Nucleus accumbens (tissue), 56 donors: ENCODE results near the gene IMPDH2.

Experiments used
- DNase-seq, 56 donors: peaks; one replicate each; lab custom pipeline; 2025; lab: John Stamatoyannopoulos, UW

IMPDH2 gene

DNA sequence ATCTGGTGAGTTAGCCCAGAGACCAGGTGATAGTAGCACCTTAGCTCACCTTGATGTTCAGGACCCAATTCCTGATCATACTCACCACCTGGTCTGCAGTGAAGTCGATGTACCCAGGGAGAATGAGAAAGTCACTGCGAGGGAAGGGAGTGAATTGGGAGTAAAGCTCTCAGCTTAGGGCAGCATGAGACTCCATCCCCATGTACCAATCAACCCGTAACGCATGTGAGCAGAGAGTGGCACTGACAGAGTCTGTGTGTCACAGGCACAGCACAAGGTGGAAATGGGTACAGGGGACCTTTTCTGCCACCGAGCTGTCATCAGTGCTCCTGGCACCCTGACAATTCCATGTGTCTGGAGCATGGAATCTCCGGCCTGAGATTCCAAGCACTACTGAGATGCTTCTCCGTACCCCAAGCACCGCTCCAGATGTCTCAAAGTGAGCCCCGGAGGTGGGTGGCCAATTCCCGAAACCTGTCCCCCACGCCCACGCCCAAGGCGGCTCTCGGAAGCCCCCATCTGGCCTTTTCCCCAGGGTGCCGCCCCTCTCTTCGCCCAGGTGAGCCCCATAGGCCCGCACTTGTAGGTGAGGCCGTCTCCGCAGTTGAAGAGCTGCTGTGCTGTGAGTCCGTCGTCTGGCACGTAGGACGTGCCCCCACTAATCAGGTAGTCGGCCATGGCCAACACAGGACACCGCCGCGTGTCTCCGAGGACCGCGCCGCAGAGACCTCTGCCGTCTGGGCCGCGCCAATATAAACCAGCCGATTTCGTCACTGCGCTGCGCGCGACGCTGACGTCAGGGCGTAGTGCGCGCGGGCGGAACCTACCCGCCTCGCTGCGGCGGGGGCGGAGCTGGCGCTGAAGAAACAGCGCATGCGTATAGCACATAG is at the start of gene IMPDH2:
Gene IMPDH2 (minus strand): TSS at position 726 of the 890 bp plus-strand sequence. CDS start 48 bp downstream, at position 678.
- peak in 55 of 56 donors; percentile 69 to 97 (median 91) for DNase-seq

- no peak for DNase-seq
Observed at GRCh38 chr3:49076646-49077045, 47.4 kb upstream of the IMPDH2 start.

GRCh38 chr3:49076116-49076515 is 46.9 kb upstream of the IMPDH2 start:
- no peak for DNase-seq

- DNase-seq = no peak
Observed at GRCh38 chr3:49058011-49058410, 28.8 kb upstream of the IMPDH2 start.

GRCh38 chr3:49057268-49057667 is 28.1 kb upstream of the IMPDH2 start:
- no peak for DNase-seq

DNA sequence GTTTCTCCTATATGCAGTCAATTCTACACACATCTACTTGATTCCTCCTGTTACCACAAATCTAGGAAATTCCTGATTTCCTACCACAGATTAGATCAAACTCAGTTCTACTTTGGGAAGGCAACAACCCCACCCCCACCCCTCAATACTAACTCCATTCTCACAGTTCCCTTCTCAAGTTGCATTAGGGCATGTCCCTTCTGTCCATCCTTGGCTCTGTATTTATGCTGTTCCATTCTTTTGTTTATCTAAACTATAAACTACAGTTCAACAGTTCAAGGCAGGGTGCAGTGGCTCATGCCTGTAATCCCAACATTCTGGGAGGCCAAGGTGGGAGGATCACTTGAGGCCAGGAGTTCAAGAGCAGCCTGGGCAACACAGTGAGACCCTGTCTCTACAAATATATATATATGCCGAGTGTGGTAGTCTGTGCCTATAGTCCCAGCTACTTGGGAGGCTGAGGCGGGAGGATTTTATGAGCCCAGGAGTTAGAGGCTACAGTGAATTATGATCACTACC is 25.2 kb upstream of the IMPDH2 start:
- DNase-seq = no peak

- no peak for DNase-seq
Observed at GRCh38 chr3:49053543-49053942, 24.3 kb upstream of the IMPDH2 start.

- DNase-seq = no peak
Observed at GRCh38 chr3:49035281-49035680, 6.1 kb upstream of the IMPDH2 start.

- no peak for DNase-seq
Observed at GRCh38 chr3:49034650-49035049, 5.5 kb upstream of the IMPDH2 start.

DNA sequence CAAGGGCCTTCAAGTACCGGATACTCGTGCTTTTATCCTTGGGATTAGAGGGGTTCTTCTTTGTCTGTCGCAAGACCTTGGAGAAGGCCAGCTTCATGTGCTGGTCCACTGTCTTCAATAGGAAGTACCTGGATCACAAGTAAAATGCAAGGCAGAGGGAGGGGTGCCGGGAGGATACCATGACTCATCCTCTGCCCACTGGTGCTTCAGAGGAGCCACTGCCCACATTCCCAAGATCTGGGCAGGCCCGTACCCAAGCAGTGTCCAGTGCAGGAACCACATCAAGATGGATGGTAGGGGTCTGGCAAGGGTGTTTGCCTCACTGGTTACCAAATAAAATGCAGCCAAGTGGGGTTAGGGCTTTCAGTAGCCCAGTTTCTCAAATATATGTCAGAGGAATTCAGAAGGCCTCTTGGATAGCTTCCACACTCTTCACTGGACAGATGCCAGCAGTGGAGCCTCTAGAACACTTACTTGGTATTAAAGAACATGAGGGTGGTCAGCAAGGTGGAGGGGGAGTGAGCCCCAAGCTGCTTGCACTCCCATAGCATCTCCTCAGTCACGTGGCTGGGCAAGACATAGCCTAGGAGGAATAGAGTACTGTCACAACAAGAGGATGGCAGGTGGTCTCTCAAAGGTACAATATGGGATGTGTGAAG is 3.6 kb upstream of the IMPDH2 start:
- no peak for DNase-seq

- DNase-seq = no peak
Observed at GRCh38 chr3:49030321-49030720, 1.1 kb upstream of the IMPDH2 start.

- no peak for DNase-seq
Observed at GRCh38 chr3:49029563-49029884, 326 bp upstream of the IMPDH2 start.

DNA sequence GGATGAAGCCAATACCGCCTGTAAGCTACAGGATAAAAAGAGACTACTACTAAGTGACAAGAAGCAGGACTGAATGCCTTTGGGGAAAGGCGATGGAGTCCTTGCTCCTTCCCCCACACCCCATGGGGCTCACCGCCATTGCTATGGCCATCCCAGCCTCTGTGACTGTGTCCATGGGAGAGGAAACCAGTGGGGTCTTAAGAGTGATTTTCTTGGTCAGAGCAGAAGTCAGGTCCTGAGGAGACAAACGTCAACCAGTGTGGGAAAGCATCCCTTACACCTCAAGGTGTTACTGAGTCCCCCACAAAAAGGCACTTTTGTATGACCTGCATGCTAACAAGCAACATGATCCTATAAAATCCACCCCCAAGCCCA is 913 bp downstream of the IMPDH2 start:
- no peak for DNase-seq

DNA sequence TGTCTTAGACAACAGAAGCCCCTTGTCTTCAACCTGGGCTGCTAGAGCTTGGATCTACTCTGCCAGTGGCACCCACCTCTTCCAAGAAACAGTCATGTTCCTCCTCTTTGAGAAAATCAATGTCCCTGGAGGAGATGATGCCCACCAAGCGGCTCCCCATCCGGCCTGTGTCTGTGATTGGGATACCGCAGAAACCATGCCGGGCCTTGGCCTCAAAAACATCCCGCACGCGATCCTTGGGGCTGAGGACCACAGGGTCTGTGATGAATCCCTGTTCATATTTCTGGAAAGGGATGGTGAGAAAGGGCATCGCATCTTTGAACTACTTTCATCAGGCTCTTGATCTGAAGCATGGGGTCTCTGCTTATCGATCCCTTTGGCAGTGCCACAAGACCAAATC is 1.6 kb downstream of the IMPDH2 start:
- DNase-seq = no peak

- DNase-seq = no peak
Observed at GRCh38 chr3:49026536-49026935, 2.7 kb downstream of the IMPDH2 start.

DNA sequence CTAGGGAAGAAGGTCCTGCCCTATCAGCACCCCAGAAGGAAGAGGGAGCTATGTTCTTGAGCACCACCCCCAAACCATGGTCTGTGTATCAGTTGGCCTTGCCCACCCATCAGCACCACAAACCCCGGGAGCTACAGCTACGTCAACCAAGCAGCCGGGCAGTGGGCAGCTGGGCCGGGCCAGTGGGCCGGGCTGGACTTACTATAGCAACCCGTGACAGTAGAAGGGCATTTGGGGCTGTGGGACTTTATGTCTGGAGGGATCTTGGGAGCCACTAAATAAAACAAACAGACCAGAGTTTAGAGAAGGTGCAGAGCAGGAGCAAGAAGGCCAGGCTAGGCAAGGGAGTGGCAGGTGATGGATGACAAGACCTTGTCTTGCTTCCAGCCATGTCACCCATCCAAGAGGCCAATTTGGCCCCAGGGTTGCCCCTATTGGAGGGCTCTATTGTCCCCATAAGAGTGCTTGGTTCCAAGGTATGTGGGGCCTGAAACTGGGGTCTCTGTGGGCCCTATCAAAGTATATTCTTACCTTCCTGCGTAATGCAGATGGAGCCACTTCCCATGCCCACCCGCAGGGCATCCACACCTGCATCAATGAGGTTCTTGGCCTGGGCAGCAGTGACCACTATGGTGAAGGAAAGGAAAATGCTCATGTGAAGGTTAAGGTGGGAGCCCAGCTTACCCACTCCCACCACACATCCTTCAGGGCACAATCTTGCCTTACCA is 3.2 kb downstream of the IMPDH2 start:
- no peak for DNase-seq

GRCh38 chr3:49025005-49025792 is 4.0 kb downstream of the IMPDH2 start:
- DNase-seq = no peak

DNA sequence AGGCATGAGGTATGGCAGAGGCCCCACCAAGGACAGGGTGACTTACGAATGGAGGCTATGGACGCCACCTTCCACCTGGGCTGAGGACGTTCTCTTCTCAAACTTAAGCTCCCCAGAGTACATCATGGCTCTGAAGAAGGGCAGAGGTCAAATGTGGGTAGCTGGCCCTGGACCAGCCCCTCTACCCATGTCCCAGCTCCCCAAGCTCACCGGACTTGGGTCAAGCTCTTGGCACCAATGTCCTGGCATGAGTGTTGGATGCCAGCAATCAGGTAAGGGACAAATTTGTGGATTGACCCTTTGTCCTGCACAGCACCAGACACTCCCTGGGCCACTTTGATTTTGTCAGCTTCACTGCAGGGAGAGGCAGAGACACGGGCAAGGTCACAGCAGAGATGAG is 4.7 kb downstream of the IMPDH2 start:
- DNase-seq = no peak

DNA sequence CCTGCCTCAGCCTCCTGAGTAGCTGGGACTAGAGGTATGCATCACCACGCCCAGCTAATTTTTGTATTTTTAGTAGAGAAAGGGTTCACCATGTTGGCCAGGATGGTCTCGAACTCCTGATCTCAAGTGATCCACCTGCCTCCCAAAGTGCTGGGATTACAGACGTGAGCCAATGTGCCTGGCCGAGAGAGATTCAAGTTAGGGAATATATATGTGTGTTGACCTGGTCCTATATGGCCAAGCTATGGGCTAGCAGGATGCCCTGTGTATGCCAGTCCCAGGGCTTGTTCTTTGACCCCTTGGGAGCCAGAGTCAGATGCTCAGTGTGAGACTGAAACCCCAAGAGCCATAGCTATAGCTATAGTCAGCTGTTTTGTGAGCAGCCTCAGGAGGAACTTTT is 5.4 kb downstream of the IMPDH2 start:
- no peak for DNase-seq

GRCh38 chr3:49022688-49023171 is 6.5 kb downstream of the IMPDH2 start:
- no peak for DNase-seq
